ENCODE measurements around the gene ADGRG2.
"Not testable (repeated sequence)": the region's sequence is repeated elsewhere in the genome, so short reads cannot be mapped to it uniquely, and the experiment has no call there.

Gene ADGRG2

GRCh38 chrX:18983666-18984380, 138.4 kb downstream of the ADGRG2 start, which contains the start of gene PHKA2:
TSS of gene PHKA2 (minus strand) at chrX:18984114. CDS start at chrX:18983932, 182 bp downstream.
- DNase-seq (ENCODE audit: low read depth, low spot score), result no peak
- H3K27me3 ChIP-seq (ENCODE audit: control insufficient read depth, insufficient read depth, low read length), result no peaks in the 10 kb centered on the region
- H3K4me1 ChIP-seq (ENCODE audit: control insufficient read depth, insufficient read depth, low read length), result no peaks in the 10 kb centered on the region
- H3K4me3 ChIP-seq (ENCODE audit: low read length), result peak within 1 kb of the TSS; percentile 84; the same call in 1 of the 2 replicates
- no peak within 1 kb of the TSS for H3K27ac ChIP-seq (ENCODE audit: low read length)
- H3K36me3 ChIP-seq (ENCODE audit: control insufficient read depth, insufficient read depth, low read length), result no peaks in the 10 kb centered on the region
- no CpG with 5 or more reads among the region's 64 CpGs for WGBS (ENCODE audit: insufficient coverage, insufficient read length)
- H3K9me3 ChIP-seq (ENCODE audit: control insufficient read depth, insufficient read depth, low read length), result no peaks in the 10 kb centered on the region

DNA sequence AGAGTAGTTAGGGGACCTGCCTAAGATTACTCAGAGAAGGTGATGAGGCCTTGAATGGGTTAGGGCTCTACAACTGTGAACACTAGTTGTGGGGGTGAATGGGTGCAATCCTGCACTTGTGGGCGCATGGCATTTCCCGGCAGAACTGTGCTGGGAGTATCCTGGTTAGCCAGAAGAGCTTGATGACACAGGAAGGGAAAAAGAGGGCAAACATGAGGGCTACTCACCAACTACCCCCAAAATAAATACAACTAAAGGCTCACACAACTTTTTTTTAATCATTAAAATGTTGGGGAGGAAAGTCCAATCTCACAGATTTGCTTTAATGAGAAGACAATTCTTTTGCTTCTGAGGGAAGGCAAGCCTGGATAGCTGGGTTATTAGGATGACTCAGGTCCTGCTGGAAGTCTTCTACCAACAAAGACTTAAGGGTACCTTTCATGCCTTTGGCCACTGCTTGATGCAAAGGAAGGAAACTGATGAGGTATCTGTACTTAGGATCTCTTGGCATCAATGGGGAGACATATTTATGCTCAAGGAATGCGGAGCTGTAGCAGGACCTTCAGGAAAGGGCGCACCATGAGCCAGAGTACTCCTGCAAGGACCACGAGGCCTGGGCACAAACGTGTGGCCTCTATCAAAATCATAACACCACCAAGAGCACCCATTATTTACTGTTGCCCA, 141.0 kb downstream of the ADGRG2 start:
- Histone ChIP-seq H3K27ac (ENCODE audit: low read length) (no peak overlapping the region), H3K4me3 (ENCODE audit: low read length) (no peak overlapping the region), H3K4me1 (ENCODE audit: control insufficient read depth, insufficient read depth, low read length) (no peaks in the 10 kb centered on the region), H3K27me3 (ENCODE audit: control insufficient read depth, insufficient read depth, low read length) (no peaks in the 10 kb centered on the region), H3K9me3 (ENCODE audit: control insufficient read depth, insufficient read depth, low read length) (no peaks in the 10 kb centered on the region), H3K36me3 (ENCODE audit: control insufficient read depth, insufficient read depth, low read length) (no peaks in the 10 kb centered on the region)
- WGBS (ENCODE audit: insufficient coverage, insufficient read length), result no CpG with 5 or more reads among the region's 6 CpGs
- no peak for DNase-seq (ENCODE audit: low read depth, low spot score)

- H3K36me3 ChIP-seq (ENCODE audit: control insufficient read depth, insufficient read depth, low read length); H3K4me1 ChIP-seq (ENCODE audit: control insufficient read depth, insufficient read depth, low read length); H3K27ac ChIP-seq (ENCODE audit: low read length); H3K9me3 ChIP-seq (ENCODE audit: control insufficient read depth, insufficient read depth, low read length); DNase-seq (ENCODE audit: low read depth, low spot score); H3K4me3 ChIP-seq (ENCODE audit: low read length); H3K27me3 ChIP-seq (ENCODE audit: control insufficient read depth, insufficient read depth, low read length): not testable (repeated sequence)
- no CpG with 5 or more reads among the region's 6 CpGs for WGBS (ENCODE audit: insufficient coverage, insufficient read length)
Measured at GRCh38 chrX:18980262-18980661, 142.0 kb downstream of the ADGRG2 start.

- no peaks in the 10 kb centered on the region for H3K27me3 ChIP-seq (ENCODE audit: control insufficient read depth, insufficient read depth, low read length)
- no peaks in the 10 kb centered on the region for H3K36me3 ChIP-seq (ENCODE audit: control insufficient read depth, insufficient read depth, low read length)
- H3K9me3 ChIP-seq (ENCODE audit: control insufficient read depth, insufficient read depth, low read length), result no peaks in the 10 kb centered on the region
- no peak overlapping the region for H3K27ac ChIP-seq (ENCODE audit: low read length)
- no peak overlapping the region for H3K4me3 ChIP-seq (ENCODE audit: low read length)
- no peak for DNase-seq (ENCODE audit: low read depth, low spot score)
- no CpG with 5 or more reads among the region's 7 CpGs for WGBS (ENCODE audit: insufficient coverage, insufficient read length)
- no peaks in the 10 kb centered on the region for H3K4me1 ChIP-seq (ENCODE audit: control insufficient read depth, insufficient read depth, low read length)
Measured at GRCh38 chrX:18974993-18975392, 147.3 kb downstream of the ADGRG2 start.

DNA sequence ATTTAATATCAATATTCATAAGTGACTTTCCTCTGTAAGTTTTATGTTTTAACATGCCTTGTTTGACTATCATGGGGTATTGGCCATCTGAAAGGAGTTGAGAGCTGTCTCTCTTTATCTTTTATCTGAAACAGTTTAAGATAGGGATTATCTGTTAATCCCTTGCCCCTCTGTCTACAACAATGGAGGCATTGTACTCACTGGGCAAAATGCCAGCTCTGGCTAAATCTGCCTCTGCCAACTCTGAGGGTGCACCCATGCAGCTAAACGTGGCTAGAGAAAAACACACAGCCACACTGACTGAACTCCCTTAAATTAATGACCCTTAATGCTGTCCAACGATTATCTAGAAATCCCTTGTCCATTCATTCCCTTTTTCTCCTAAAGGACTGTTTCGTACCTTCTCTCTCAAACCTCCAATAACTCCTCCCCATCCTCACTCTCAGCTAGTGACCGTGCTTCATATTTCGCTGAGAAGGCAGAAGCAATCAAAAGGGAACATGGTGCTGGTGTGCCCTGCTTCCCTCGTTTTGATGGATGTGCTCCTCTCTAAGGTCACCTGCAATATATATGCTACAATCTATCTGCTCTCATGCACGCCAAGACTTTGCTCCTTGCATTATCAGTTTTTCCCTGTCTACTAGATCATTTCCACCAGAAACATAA, 148.6 kb downstream of the ADGRG2 start:
- Histone ChIP-seq H3K27ac (ENCODE audit: low read length) (no peak overlapping the region), H3K27me3 (ENCODE audit: control insufficient read depth, insufficient read depth, low read length) (no peaks in the 10 kb centered on the region), H3K4me1 (ENCODE audit: control insufficient read depth, insufficient read depth, low read length) (no peaks in the 10 kb centered on the region), H3K4me3 (ENCODE audit: low read length) (no peak overlapping the region), H3K36me3 (ENCODE audit: control insufficient read depth, insufficient read depth, low read length) (no peaks in the 10 kb centered on the region), H3K9me3 (ENCODE audit: control insufficient read depth, insufficient read depth, low read length) (no peaks in the 10 kb centered on the region)
- WGBS (ENCODE audit: insufficient coverage, insufficient read length), result 100% methylated on average over 1 of the region's 7 CpGs
- DNase-seq (ENCODE audit: low read depth, low spot score), result no peak

- Histone ChIP-seq H3K27ac (ENCODE audit: low read length) (no peak overlapping the region), H3K4me1 (ENCODE audit: control insufficient read depth, insufficient read depth, low read length) (no peaks in the 10 kb centered on the region), H3K9me3 (ENCODE audit: control insufficient read depth, insufficient read depth, low read length) (no peaks in the 10 kb centered on the region), H3K27me3 (ENCODE audit: control insufficient read depth, insufficient read depth, low read length) (no peaks in the 10 kb centered on the region), H3K4me3 (ENCODE audit: low read length) (no peak overlapping the region), H3K36me3 (ENCODE audit: control insufficient read depth, insufficient read depth, low read length) (no peaks in the 10 kb centered on the region)
- no peak for DNase-seq (ENCODE audit: low read depth, low spot score)
- WGBS (ENCODE audit: insufficient coverage, insufficient read length), result no CpG with 5 or more reads among the region's 2 CpGs
Measured at GRCh38 chrX:18971506-18971905, 150.8 kb downstream of the ADGRG2 start.

- no peak overlapping the region for H3K4me3 ChIP-seq (ENCODE audit: low read length)
- no peaks in the 10 kb centered on the region for H3K36me3 ChIP-seq (ENCODE audit: control insufficient read depth, insufficient read depth, low read length)
- no peak for DNase-seq (ENCODE audit: low read depth, low spot score)
- H3K27ac ChIP-seq (ENCODE audit: low read length), result no peak overlapping the region
- no peaks in the 10 kb centered on the region for H3K9me3 ChIP-seq (ENCODE audit: control insufficient read depth, insufficient read depth, low read length)
- H3K4me1 ChIP-seq (ENCODE audit: control insufficient read depth, insufficient read depth, low read length), result no peaks in the 10 kb centered on the region
- no peaks in the 10 kb centered on the region for H3K27me3 ChIP-seq (ENCODE audit: control insufficient read depth, insufficient read depth, low read length)
Measured at GRCh38 chrX:18970465-18970864, 151.8 kb downstream of the ADGRG2 start.

DNA sequence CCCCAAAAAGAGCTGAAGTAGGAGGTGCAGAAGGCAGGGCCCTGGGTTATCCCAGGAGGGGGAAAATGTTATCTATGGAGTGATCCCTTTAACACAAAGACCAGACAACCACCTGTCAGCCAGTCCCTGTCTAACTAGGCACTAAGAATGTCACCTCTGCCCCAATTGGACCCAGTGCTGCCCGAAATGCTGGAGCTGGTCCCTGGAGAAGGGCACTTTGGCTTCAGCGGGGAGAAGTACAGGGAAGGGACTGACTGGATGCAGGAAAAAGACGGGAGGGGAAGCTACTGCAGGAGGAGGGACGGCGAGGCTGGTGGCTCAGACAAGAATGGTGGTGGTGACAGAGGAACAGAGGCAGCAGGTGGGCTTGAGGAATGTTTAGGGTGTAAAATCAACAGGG, 155.6 kb downstream of the ADGRG2 start:
- no peak for DNase-seq (ENCODE audit: low read depth, low spot score)
- no peak overlapping the region for H3K4me3 ChIP-seq (ENCODE audit: low read length)
- no peaks in the 10 kb centered on the region for H3K9me3 ChIP-seq (ENCODE audit: control insufficient read depth, insufficient read depth, low read length)
- WGBS (ENCODE audit: insufficient coverage, insufficient read length), result no CpG with 5 or more reads among the region's 5 CpGs
- no peaks in the 10 kb centered on the region for H3K36me3 ChIP-seq (ENCODE audit: control insufficient read depth, insufficient read depth, low read length)
- no peak overlapping the region for H3K27ac ChIP-seq (ENCODE audit: low read length)
- no peaks in the 10 kb centered on the region for H3K4me1 ChIP-seq (ENCODE audit: control insufficient read depth, insufficient read depth, low read length)
- H3K27me3 ChIP-seq (ENCODE audit: control insufficient read depth, insufficient read depth, low read length), result no peaks in the 10 kb centered on the region

- WGBS (ENCODE audit: insufficient coverage, insufficient read length), result no CpG with 5 or more reads among the region's 9 CpGs
- DNase-seq (ENCODE audit: low read depth, low spot score), result no peak
- Histone ChIP-seq H3K4me1 (ENCODE audit: control insufficient read depth, insufficient read depth, low read length) (no peaks in the 10 kb centered on the region), H3K27ac (ENCODE audit: low read length) (no peak overlapping the region), H3K27me3 (ENCODE audit: control insufficient read depth, insufficient read depth, low read length) (no peaks in the 10 kb centered on the region), H3K36me3 (ENCODE audit: control insufficient read depth, insufficient read depth, low read length) (no peaks in the 10 kb centered on the region), H3K9me3 (ENCODE audit: control insufficient read depth, insufficient read depth, low read length) (no peaks in the 10 kb centered on the region), H3K4me3 (ENCODE audit: low read length) (no peak overlapping the region)
Measured at GRCh38 chrX:18964901-18965300, 157.4 kb downstream of the ADGRG2 start.

- Histone ChIP-seq H3K27me3 (ENCODE audit: control insufficient read depth, insufficient read depth, low read length) (no peaks in the 10 kb centered on the region), H3K36me3 (ENCODE audit: control insufficient read depth, insufficient read depth, low read length) (no peaks in the 10 kb centered on the region), H3K9me3 (ENCODE audit: control insufficient read depth, insufficient read depth, low read length) (no peaks in the 10 kb centered on the region), H3K4me1 (ENCODE audit: control insufficient read depth, insufficient read depth, low read length) (no peaks in the 10 kb centered on the region), H3K4me3 (ENCODE audit: low read length) (no peak overlapping the region), H3K27ac (ENCODE audit: low read length) (no peak overlapping the region)
- WGBS (ENCODE audit: insufficient coverage, insufficient read length), result no CpG with 5 or more reads among the region's 4 CpGs
- no peak for DNase-seq (ENCODE audit: low read depth, low spot score)
Measured at GRCh38 chrX:18964026-18964425, 158.2 kb downstream of the ADGRG2 start.

Measured in iPS DF 6.9 (cell line).